ENCODE results near the gene GLIPR1L1.
"Not testable (repeated sequence)": the region's sequence is repeated elsewhere in the genome, so short reads cannot be mapped to it uniquely, and the experiment has no call there.

GRCh38 chr12:75346215-75346614 lies 11.7 kb downstream of the GLIPR1L1 start:
- TF ChIP-seq, protein P1, sequence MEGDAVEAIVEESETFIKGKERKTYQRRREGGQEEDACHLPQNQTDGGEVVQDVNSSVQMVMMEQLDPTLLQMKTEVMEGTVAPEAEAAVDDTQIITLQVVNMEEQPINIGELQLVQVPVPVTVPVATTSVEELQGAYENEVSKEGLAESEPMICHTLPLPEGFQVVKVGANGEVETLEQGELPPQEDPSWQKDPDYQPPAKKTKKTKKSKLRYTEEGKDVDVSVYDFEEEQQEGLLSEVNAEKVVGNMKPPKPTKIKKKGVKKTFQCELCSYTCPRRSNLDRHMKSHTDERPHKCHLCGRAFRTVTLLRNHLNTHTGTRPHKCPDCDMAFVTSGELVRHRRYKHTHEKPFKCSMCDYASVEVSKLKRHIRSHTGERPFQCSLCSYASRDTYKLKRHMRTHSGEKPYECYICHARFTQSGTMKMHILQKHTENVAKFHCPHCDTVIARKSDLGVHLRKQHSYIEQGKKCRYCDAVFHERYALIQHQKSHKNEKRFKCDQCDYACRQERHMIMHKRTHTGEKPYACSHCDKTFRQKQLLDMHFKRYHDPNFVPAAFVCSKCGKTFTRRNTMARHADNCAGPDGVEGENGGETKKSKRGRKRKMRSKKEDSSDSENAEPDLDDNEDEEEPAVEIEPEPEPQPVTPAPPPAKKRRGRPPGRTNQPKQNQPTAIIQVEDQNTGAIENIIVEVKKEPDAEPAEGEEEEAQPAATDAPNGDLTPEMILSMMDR (conservative IDR thresholded peaks at IDR 0.05; ENCODE audit: low read depth in 2 of 2) = not testable (repeated sequence)
- TF ChIP-seq EZH2 (IDR thresholded peaks at IDR 0.05; ENCODE audit: low read depth, unreplicated experiment); POLR2AphosphoS5 (IDR thresholded peaks at IDR 0.05; ENCODE audit: low read depth); ZNF331 (CRISPR knock-in tag; IDR thresholded peaks at IDR 0.05; ENCODE audit: low read depth); EZH2phosphoT487 (IDR thresholded peaks at IDR 0.05; ENCODE audit: unreplicated experiment): not testable (repeated sequence)
- TF ChIP-seq, protein P2, sequence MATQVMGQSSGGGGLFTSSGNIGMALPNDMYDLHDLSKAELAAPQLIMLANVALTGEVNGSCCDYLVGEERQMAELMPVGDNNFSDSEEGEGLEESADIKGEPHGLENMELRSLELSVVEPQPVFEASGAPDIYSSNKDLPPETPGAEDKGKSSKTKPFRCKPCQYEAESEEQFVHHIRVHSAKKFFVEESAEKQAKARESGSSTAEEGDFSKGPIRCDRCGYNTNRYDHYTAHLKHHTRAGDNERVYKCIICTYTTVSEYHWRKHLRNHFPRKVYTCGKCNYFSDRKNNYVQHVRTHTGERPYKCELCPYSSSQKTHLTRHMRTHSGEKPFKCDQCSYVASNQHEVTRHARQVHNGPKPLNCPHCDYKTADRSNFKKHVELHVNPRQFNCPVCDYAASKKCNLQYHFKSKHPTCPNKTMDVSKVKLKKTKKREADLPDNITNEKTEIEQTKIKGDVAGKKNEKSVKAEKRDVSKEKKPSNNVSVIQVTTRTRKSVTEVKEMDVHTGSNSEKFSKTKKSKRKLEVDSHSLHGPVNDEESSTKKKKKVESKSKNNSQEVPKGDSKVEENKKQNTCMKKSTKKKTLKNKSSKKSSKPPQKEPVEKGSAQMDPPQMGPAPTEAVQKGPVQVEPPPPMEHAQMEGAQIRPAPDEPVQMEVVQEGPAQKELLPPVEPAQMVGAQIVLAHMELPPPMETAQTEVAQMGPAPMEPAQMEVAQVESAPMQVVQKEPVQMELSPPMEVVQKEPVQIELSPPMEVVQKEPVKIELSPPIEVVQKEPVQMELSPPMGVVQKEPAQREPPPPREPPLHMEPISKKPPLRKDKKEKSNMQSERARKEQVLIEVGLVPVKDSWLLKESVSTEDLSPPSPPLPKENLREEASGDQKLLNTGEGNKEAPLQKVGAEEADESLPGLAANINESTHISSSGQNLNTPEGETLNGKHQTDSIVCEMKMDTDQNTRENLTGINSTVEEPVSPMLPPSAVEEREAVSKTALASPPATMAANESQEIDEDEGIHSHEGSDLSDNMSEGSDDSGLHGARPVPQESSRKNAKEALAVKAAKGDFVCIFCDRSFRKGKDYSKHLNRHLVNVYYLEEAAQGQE (IDR thresholded peaks at IDR 0.05; ENCODE audit: unreplicated experiment) = not testable (repeated sequence)
